ENCODE measurements around the gene ARHGAP44.
A peak's percentile ranks its signal among the peaks of the same experiment; 100 is the strongest.
"Not testable (repeated sequence)": the region's sequence is repeated elsewhere in the genome, so short reads cannot be mapped to it uniquely, and the experiment has no call there.

Gene ARHGAP44

DNA sequence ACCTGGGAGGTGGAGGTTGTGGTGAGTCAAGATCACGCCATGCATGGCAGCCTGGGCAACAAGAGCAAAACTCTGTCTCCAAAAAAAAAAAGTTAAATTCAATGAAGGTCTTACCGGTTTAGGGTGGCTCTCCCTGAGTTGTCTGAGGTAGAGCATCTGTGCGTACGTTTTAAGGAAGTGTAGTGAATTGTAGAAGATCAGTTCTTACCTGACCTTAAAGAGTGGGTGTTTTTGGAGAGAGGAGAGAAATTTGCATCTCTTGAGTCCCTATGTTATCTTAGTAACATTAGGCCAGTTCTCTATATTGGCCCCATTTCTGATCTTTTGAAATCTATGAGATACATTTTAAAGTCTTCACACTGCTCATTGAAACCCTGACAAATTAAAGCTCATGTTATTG is 172.4 kb downstream of the ARHGAP44 start:
- no peaks in the 10 kb centered on the region for H3K4me1 ChIP-seq (ENCODE audit: control insufficient read depth, insufficient read depth, low read length)
- H3K36me3 ChIP-seq (ENCODE audit: control insufficient read depth, insufficient read depth, low read length) = peaks cover 21% of the 10 kb centered on the region
- no peak overlapping the region for H3K27ac ChIP-seq (ENCODE audit: low read depth, low read length)
- H3K4me3 ChIP-seq (ENCODE audit: low read depth, low read length) = no peak overlapping the region
- H3K9ac ChIP-seq (ENCODE audit: low read length) = no peak overlapping the region
- H3K9me3 ChIP-seq (ENCODE audit: control insufficient read depth, insufficient read depth, low read depth, low read length) = no peaks in the 10 kb centered on the region
- no peaks in the 10 kb centered on the region for H3K27me3 ChIP-seq (ENCODE audit: control insufficient read depth, insufficient read depth, low read length)

DNA sequence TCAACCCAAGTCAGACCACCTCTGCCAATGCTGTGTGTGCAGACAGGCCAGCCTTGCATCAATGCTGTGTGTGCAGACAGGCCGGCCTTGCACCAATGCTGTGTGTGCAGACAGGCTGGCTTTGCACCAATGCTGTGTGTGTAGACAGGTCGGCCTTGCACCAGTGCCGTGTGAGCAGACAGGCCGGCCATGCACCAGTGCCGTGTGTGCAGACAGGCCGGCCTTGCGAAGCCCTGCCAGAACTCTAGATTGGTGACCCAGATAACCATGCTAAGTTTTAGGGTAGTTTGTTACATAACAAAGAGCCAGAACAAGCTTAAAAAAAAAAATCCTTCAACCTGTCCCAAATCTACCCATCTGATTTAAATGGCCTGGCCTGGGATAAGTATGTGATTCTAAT is 174.2 kb downstream of the ARHGAP44 start:
- Histone ChIP-seq H3K36me3 (ENCODE audit: control insufficient read depth, insufficient read depth, low read length) (peaks cover 9% of the 10 kb centered on the region), H3K9ac (ENCODE audit: low read length) (no peak overlapping the region), H3K9me3 (ENCODE audit: control insufficient read depth, insufficient read depth, low read depth, low read length) (no peaks in the 10 kb centered on the region), H3K4me3 (ENCODE audit: low read depth, low read length) (no peak overlapping the region), H3K27ac (ENCODE audit: low read depth, low read length) (no peak overlapping the region), H3K27me3 (ENCODE audit: control insufficient read depth, insufficient read depth, low read length) (no peaks in the 10 kb centered on the region), H3K4me1 (ENCODE audit: control insufficient read depth, insufficient read depth, low read length) (no peaks in the 10 kb centered on the region)

DNA sequence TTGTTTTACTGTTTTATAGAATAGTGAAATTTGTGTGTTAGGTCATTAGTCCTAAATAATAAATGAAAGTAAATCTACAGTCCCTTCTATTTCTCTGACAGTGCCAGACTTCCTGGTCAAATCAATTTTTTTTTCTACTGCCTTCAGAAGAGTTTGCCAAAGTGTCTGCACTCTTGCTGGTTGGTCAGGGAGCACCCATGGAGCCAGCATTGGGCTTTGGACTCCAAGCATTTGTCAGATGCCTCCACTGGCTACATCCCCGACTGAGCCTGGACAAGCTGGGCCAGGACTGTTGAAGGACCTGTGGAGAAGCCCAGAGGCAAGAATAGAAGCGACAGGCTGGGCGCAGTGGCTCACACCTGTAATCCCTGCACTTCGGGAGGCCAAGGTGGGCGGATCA is 174.9 kb downstream of the ARHGAP44 start:
- no peaks in the 10 kb centered on the region for H3K9me3 ChIP-seq (ENCODE audit: control insufficient read depth, insufficient read depth, low read depth, low read length)
- H3K9ac ChIP-seq (ENCODE audit: low read length) = no peak overlapping the region
- peaks cover 4% of the 10 kb centered on the region; the same call in 1 of the 2 replicates for H3K36me3 ChIP-seq (ENCODE audit: control insufficient read depth, insufficient read depth, low read length)
- no peaks in the 10 kb centered on the region for H3K4me1 ChIP-seq (ENCODE audit: control insufficient read depth, insufficient read depth, low read length)
- H3K4me3 ChIP-seq (ENCODE audit: low read depth, low read length) = no peak overlapping the region
- no peak overlapping the region for H3K27ac ChIP-seq (ENCODE audit: low read depth, low read length)
- no peaks in the 10 kb centered on the region for H3K27me3 ChIP-seq (ENCODE audit: control insufficient read depth, insufficient read depth, low read length)

DNA sequence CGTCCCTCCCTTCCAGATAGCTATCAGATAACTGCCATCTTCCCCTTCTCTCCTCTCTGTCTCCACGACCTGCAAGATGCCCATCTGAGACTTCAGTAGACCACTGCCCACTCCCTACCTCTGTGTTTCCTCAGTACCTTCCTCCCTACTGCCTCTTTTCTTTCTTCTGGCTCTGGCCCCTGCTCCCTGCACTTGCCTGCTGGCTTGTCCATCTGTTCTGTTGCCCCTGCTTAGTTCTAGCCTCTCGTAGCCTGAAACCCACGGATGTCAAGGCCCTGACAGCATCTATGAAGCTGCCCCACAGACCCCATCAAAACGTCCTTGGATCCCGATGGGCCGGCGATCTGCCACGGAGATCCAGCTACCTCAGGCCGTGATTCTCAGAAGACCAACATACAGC is 175.5 kb downstream of the ARHGAP44 start:
- H3K27ac ChIP-seq (ENCODE audit: low read depth, low read length) = no peak overlapping the region
- H3K4me3 ChIP-seq (ENCODE audit: low read depth, low read length) = no peak overlapping the region
- no peaks in the 10 kb centered on the region for H3K4me1 ChIP-seq (ENCODE audit: control insufficient read depth, insufficient read depth, low read length)
- no peaks in the 10 kb centered on the region for H3K27me3 ChIP-seq (ENCODE audit: control insufficient read depth, insufficient read depth, low read length)
- no peaks in the 10 kb centered on the region for H3K36me3 ChIP-seq (ENCODE audit: control insufficient read depth, insufficient read depth, low read length)
- H3K9ac ChIP-seq (ENCODE audit: low read length) = no peak overlapping the region
- H3K9me3 ChIP-seq (ENCODE audit: control insufficient read depth, insufficient read depth, low read depth, low read length) = no peaks in the 10 kb centered on the region

DNA sequence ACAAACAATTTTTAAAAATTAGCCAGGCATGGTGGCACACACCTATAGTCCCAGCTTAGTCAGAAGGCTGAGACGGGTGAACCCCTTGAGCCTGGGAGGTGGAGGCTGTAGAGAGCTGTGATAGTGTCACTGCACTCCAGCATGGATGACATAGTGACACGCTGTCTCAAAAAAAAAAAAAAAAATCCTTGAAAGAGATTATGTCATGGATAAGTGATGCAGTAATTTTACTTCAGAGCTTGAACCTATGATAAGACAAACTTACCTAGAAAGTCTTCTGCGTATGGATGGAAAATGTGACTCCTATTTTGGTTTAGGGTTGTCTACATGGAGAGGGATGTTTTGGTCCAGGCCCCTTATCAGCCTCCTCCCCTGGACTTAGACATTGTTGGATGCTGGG is 176.7 kb downstream of the ARHGAP44 start:
- H3K4me3 ChIP-seq (ENCODE audit: low read depth, low read length) = no peak overlapping the region
- no peak overlapping the region for H3K9ac ChIP-seq (ENCODE audit: low read length)
- H3K4me1 ChIP-seq (ENCODE audit: control insufficient read depth, insufficient read depth, low read length) = no peaks in the 10 kb centered on the region
- no peaks in the 10 kb centered on the region for H3K9me3 ChIP-seq (ENCODE audit: control insufficient read depth, insufficient read depth, low read depth, low read length)
- H3K27me3 ChIP-seq (ENCODE audit: control insufficient read depth, insufficient read depth, low read length) = no peaks in the 10 kb centered on the region
- no peaks in the 10 kb centered on the region for H3K36me3 ChIP-seq (ENCODE audit: control insufficient read depth, insufficient read depth, low read length)
- H3K27ac ChIP-seq (ENCODE audit: low read depth, low read length) = no peak overlapping the region

DNA sequence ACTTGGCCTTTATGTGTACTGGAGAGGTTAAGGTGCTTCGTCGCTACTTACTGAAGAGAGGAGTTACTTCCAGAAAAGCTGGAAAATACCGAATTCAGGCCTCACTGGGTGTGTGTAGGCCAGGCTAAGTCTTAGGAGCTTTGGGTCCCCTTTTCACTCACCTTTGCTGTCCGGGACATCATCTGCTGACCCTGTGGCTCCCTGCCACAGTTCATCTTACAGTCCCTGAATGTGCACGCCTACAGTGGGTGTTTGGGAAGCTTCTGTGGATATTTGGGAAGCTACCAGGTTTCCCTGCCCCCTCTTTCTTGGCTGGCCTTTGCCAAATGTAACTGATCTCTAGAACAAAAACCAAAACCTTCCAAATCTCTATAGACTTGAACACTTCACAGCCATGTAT is 177.1 kb downstream of the ARHGAP44 start:
- H3K27me3 ChIP-seq (ENCODE audit: control insufficient read depth, insufficient read depth, low read length) = no peaks in the 10 kb centered on the region; the same call in 1 of the 2 replicates
- no peaks in the 10 kb centered on the region for H3K36me3 ChIP-seq (ENCODE audit: control insufficient read depth, insufficient read depth, low read length)
- H3K27ac ChIP-seq (ENCODE audit: low read depth, low read length) = no peak overlapping the region
- H3K9me3 ChIP-seq (ENCODE audit: control insufficient read depth, insufficient read depth, low read depth, low read length) = no peaks in the 10 kb centered on the region
- H3K4me3 ChIP-seq (ENCODE audit: low read depth, low read length) = no peak overlapping the region
- no peak overlapping the region for H3K9ac ChIP-seq (ENCODE audit: low read length)
- H3K4me1 ChIP-seq (ENCODE audit: control insufficient read depth, insufficient read depth, low read length) = no peaks in the 10 kb centered on the region

DNA sequence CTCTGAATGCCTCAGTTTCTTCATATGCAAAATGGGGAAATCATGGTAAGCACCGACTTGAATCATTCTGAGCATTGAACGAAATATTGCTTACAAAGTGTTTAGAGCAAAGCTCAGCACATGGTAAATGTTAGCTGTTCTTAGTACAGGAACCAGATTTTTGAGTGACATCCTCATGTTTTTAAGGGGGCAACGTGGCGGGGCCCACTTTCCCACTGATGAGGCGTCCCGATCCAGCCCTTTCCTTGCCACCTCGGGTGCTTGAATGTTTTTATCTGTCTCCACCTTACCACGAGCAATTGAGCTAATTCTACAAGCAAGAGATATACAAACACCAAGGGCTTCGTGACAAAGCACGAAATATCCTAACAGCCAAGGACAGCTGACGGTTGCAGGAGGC is 178.7 kb downstream of the ARHGAP44 start:
- Histone ChIP-seq H3K9me3 (ENCODE audit: control insufficient read depth, insufficient read depth, low read depth, low read length) (no peaks in the 10 kb centered on the region), H3K4me3 (ENCODE audit: low read depth, low read length) (no peak overlapping the region), H3K36me3 (ENCODE audit: control insufficient read depth, insufficient read depth, low read length) (no peaks in the 10 kb centered on the region)

DNA sequence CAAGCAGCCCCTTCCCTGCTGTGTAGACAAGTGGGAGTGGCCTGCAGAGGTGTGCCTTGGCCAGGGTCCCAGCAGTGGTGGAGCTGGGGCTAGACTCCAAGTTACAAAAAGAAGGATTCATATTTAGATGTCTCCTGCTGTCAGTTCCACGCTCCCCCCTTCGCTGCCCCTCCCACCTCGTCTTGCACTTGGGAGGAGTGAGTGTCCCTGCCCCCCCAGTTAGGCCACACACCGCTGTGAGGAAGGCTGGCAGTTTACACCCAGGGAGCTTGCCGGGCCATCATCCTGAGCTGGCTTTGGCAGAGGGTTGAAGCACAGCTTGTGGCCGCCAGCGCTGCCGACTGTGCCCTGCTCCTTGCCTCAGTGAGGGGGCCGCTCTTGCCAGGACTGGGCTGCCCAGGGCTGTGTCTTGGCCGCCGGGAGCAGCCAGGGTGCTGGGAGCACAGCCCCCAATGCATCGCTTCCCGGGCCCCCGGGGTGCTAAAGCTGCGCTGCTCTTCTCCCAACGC is 184.3 kb downstream of the ARHGAP44 start:
- peak overlapping the region; percentile 65 for H3K4me3 ChIP-seq (ENCODE audit: low read depth, low read length)
- H3K27me3 ChIP-seq (ENCODE audit: control insufficient read depth, insufficient read depth, low read length) = peaks cover 9% of the 10 kb centered on the region; the same call in 1 of the 2 replicates
- H3K36me3 ChIP-seq (ENCODE audit: control insufficient read depth, insufficient read depth, low read length) = no peaks in the 10 kb centered on the region
- no peaks in the 10 kb centered on the region for H3K9me3 ChIP-seq (ENCODE audit: control insufficient read depth, insufficient read depth, low read depth, low read length)
- H3K4me1 ChIP-seq (ENCODE audit: control insufficient read depth, insufficient read depth, low read length) = peaks cover 22% of the 10 kb centered on the region
- H3K27ac ChIP-seq (ENCODE audit: low read depth, low read length) = no peak overlapping the region
- H3K9ac ChIP-seq (ENCODE audit: low read length) = peak overlapping the region; percentile 40

More for the DNA sequence above, 178.7 kb downstream of the ARHGAP44 start:
- Histone ChIP-seq H3K9ac (ENCODE audit: low read length) (no peak overlapping the region), H3K27ac (ENCODE audit: low read depth, low read length) (no peak overlapping the region), H3K4me1 (ENCODE audit: control insufficient read depth, insufficient read depth, low read length) (no peaks in the 10 kb centered on the region), H3K27me3 (ENCODE audit: control insufficient read depth, insufficient read depth, low read length) (no peaks in the 10 kb centered on the region; the same call in 1 of the 2 replicates)

DNA sequence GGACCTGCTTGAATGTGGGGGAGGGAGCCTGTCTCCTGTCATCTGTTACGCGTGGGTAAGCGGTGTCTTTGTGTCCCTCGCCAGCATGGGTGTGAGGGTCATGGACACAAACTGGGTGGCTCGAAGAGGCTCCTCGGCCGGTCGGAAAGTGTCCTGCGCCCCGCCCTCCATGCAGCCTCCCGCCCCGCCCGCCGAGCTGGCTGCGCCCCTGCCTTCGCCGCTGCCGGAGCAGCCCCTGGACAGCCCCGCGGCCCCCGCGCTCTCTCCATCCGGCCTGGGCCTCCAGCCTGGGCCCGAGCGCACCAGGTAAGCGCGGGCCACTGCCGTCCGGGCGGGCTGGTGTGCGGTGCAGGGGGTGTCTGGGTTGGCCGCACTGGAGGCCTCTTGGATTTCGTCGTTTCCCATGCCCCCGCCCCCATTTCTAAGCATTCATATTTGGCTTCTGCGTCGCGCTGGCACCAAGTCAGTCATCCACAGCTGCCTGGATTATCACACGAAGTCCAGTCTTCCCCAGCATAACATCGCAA is 184.8 kb downstream of the ARHGAP44 start:
- no peaks in the 10 kb centered on the region for H3K36me3 ChIP-seq (ENCODE audit: control insufficient read depth, insufficient read depth, low read length)
- no peak overlapping the region for H3K27ac ChIP-seq (ENCODE audit: low read depth, low read length)
- peaks cover 22% of the 10 kb centered on the region for H3K4me1 ChIP-seq (ENCODE audit: control insufficient read depth, insufficient read depth, low read length)
- peaks cover 9% of the 10 kb centered on the region; the same call in 1 of the 2 replicates for H3K27me3 ChIP-seq (ENCODE audit: control insufficient read depth, insufficient read depth, low read length)
- H3K4me3 ChIP-seq (ENCODE audit: low read depth, low read length) = peak overlapping the region; percentile 65
- no peaks in the 10 kb centered on the region for H3K9me3 ChIP-seq (ENCODE audit: control insufficient read depth, insufficient read depth, low read depth, low read length)
- peak overlapping the region; percentile 40 for H3K9ac ChIP-seq (ENCODE audit: low read length)

DNA sequence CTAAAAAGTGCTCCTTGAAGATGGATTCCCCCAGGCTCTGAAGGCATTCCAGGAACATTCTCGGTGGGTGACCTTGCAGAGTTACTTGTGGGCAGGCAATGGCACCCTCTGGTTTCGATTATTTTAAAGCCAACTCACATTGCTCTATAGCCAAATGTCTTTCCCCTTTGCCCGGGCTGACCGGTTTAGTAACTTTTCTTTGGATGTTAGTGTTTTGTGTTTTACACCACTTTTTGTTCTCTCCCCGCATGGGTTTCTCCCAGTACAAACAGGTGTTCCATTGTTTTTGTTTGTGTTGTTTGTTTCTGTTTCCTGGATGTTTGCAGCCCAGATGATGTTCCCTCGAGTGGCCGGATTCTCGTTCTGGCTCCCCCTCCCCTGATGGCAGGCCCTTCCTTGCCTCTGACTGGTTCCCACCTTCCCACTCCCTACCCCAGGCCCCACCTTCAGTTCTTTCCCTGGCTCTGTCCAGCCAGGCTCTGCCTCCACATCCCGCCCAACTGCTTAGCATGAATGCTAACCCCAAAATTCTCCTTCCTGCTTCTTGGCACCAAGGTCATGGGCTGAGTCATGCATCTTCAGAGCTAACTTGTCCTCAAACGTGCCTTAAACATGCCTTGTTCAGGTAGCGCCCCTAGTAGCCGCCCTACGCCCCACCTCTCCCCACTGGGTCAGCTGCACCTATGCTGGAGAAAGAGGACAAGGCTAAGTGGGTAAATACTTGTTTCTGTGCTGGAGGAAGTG is 187.9 kb downstream of the ARHGAP44 start:
- Histone ChIP-seq H3K27ac (ENCODE audit: low read depth, low read length) (no peak overlapping the region), H3K9ac (ENCODE audit: low read length) (no peak overlapping the region), H3K9me3 (ENCODE audit: control insufficient read depth, insufficient read depth, low read depth, low read length) (no peaks in the 10 kb centered on the region), H3K4me3 (ENCODE audit: low read depth, low read length) (no peak overlapping the region), H3K4me1 (ENCODE audit: control insufficient read depth, insufficient read depth, low read length) (peaks cover 22% of the 10 kb centered on the region), H3K27me3 (ENCODE audit: control insufficient read depth, insufficient read depth, low read length) (peaks cover 9% of the 10 kb centered on the region; the same call in 1 of the 2 replicates), H3K36me3 (ENCODE audit: control insufficient read depth, insufficient read depth, low read length) (no peaks in the 10 kb centered on the region)

DNA sequence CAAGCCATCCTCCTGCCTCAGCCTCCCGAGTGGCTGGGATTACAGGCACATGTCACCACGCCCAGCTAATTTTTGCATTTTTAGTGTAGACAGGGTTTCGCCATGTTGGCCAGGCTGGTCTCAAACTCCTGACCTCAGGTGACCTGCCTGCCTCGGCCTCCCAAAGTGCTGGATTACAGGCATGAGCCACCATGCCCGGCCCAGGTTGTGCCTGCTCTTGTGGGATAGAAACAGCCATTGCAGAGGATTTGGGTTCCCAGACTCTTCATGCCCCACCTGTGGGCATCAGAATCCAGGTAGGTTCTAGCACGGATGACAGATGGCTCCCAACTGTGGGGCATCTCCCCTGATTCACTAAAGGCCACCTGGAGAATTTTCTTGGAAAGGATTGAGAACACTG is 189.5 kb downstream of the ARHGAP44 start:
- not testable (repeated sequence) for H3K4me3 ChIP-seq (ENCODE audit: low read depth, low read length); H3K9me3 ChIP-seq (ENCODE audit: control insufficient read depth, insufficient read depth, low read depth, low read length)

More for the DNA sequence above, 189.5 kb downstream of the ARHGAP44 start:
- H3K36me3 ChIP-seq (ENCODE audit: control insufficient read depth, insufficient read depth, low read length); H3K27ac ChIP-seq (ENCODE audit: low read depth, low read length); H3K9ac ChIP-seq (ENCODE audit: low read length); H3K27me3 ChIP-seq (ENCODE audit: control insufficient read depth, insufficient read depth, low read length): not testable (repeated sequence)
- H3K4me1 ChIP-seq (ENCODE audit: control insufficient read depth, insufficient read depth, low read length) = peaks cover 14% of the 10 kb centered on the region; the same call in 1 of the 2 replicates

Measured in HUES6 (cell line).